Small intestine (tissue), 7 donors: Measurements from ENCODE around the gene PARP3. TPM values are rescaled to one million over a fixed set of nuclear protein-coding genes. Genes with fewer than 3 reads are reported as not detected.

Experiments
- DNase-seq, 2 donors: peaks; one replicate each; pipeline versions ENCODE4 v3.0.0 to v3.0.0-alpha.2; 2013
- FAIRE-seq: peaks from 2 replicates; lab custom pipeline; 2012; peaks lifted over from hg19 to GRCh38; lab: Jason Lieb, UNC
- H3K27ac ChIP-seq, 3 donors: one replicate each; pipeline ENCODE4 v1.5.1; 2013; ENCODE audit warnings: low read length in 2 of 3, mild to moderate bottlenecking in 2 of 3, control low read depth in 1 of 3, inconsistent platforms in 1 of 3, low read depth in 1 of 3, moderate library complexity in 1 of 3
- H3K27me3 ChIP-seq, 3 donors: one replicate each; pipeline ENCODE4 v1.6.1; 2013; ENCODE audit warnings: low read length in 3 of 3, inconsistent platforms in 1 of 3; ENCODE audit not compliant: control insufficient read depth in 3 of 3, insufficient read depth in 3 of 3
- H3K36me3 ChIP-seq, 3 donors: one replicate each; pipeline ENCODE4 v1.6.1; 2013; ENCODE audit warnings: low read length in 3 of 3, inconsistent platforms in 1 of 3, low read depth in 1 of 3, mild to moderate bottlenecking in 1 of 3, moderate library complexity in 1 of 3; ENCODE audit not compliant: control insufficient read depth in 3 of 3, insufficient read depth in 2 of 3
- H3K4me1 ChIP-seq, 3 donors: one replicate each; pipeline ENCODE4 v1.6.1; 2013; ENCODE audit warnings: low read length in 2 of 3, inconsistent platforms in 1 of 3, low read depth in 1 of 3, mild to moderate bottlenecking in 1 of 3, moderate library complexity in 1 of 3; ENCODE audit not compliant: control insufficient read depth in 3 of 3, insufficient read depth in 2 of 3
- H3K4me3 ChIP-seq, 3 donors: one replicate each; pipeline ENCODE4 v1.5.1; 2013; ENCODE audit warnings: low read length in 3 of 3, control low read depth in 1 of 3, inconsistent platforms in 1 of 3, low read depth in 1 of 3, mild to moderate bottlenecking in 1 of 3, moderate library complexity in 1 of 3
- H3K9me3 ChIP-seq, 2 donors: one replicate each; pipeline ENCODE4 v1.6.1; 2013; ENCODE audit warnings: low read depth in 1 of 2, low read length in 1 of 2; ENCODE audit not compliant: control insufficient read depth in 2 of 2, insufficient read depth in 1 of 2
- WGBS, 3 donors: extraction: QIAGEN DNeasy Blood & Tissue Kit; methylation state at CpG; one replicate each; pipeline ENCODE4 v1.1.7; 2013; 5-methylcytosine and 5-hydroxymethylcytosine counted together
- polyA plus RNA-seq, 4 donors: library from polyadenylated mRNA; stranded (reverse) in 3 of 4; unstranded in 1 of 4; fragments of 200-250 nt in 3 of 4; fragments of 120-200 nt in 1 of 4; gene quantifications; one replicate each; pipeline versions ENCODE4 v1.2.1 to v1.2.3, GENCODE V29; 2013
- donor health status: healthy with polysubstance abuse.
- donor health status: control.
- donor health status: control.
- donor health status: Bipolar disorder and iron deficiency.
- donor health status: healthy.

PARP3 gene
- polyA plus RNA-seq, 4 donors = 11.7 to 59.5 (median 35.8) TPM

- H3K4me3 ChIP-seq = no peak overlapping the region
- DNase-seq = no peak
- no peak overlapping the region for H3K27ac ChIP-seq
- peaks cover 0 to 4% (median 0%) of the 10 kb centered on the region in 3 donors for H3K4me1 ChIP-seq
- H3K36me3 ChIP-seq = peaks cover 0 to 15% (median 0%) of the 10 kb centered on the region in 3 donors
- peaks cover 0 to 4% of the 10 kb centered on the region in 2 donors for H3K9me3 ChIP-seq
- WGBS, 3 donors = 92 to 98% (median 95%) methylated on average over 2 of the region's 2 CpGs
- no peak for FAIRE-seq
- H3K27me3 ChIP-seq = peaks cover 0 to 24% (median 3%) of the 10 kb centered on the region in 3 donors
Measured at GRCh38 chr3:51950899-51951298, 8.7 kb downstream of the PARP3 start.

DNA sequence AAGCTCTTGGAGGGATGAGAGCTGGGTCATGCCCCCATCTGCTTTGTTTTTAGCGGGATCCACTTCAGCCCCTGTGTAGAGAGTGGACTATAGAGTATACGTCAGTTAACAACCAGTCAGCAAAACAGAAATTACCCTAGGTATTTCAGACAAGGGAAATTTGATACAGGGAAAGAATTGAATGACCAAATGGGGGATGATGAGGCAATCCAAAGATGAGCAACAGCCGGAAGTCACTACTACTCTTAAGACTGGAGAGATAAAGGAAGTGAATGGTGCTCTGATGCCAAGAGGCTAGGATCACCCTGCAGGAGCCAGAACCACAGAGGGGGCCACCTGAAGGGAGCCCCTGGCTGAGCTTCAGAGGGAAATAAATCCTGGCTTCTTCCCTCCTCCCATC is 11.3 kb downstream of the PARP3 start:
- Histone ChIP-seq H3K27ac (no peak overlapping the region), H3K4me1 (peaks cover 0 to 7% (median 6%) of the 10 kb centered on the region in 3 donors), H3K4me3 (no peak overlapping the region), H3K27me3 (peaks cover 0 to 31% (median 3%) of the 10 kb centered on the region in 3 donors), H3K36me3 (peaks cover 0 to 14% (median 2%) of the 10 kb centered on the region in 3 donors), H3K9me3 (peaks cover 0 to 4% of the 10 kb centered on the region in 2 donors)
- 67 to 84% (median 70%) methylated on average over 3 of the region's 3 CpGs for WGBS, 3 donors
- FAIRE-seq = no peak
- no peak for DNase-seq

GRCh38 chr3:51954105-51954504 is 11.9 kb downstream of the PARP3 start:
- no peak for DNase-seq
- Histone ChIP-seq H3K27me3 (peaks cover 0 to 31% (median 3%) of the 10 kb centered on the region in 3 donors), H3K4me1 (peaks cover 0 to 7% (median 6%) of the 10 kb centered on the region in 3 donors), H3K9me3 (peaks cover 0 to 4% of the 10 kb centered on the region in 2 donors), H3K4me3 (no peak overlapping the region), H3K36me3 (peaks cover 0 to 20% (median 2%) of the 10 kb centered on the region in 3 donors), H3K27ac (no peak overlapping the region)
- no peak for FAIRE-seq
- WGBS, 3 donors = 59 to 69% (median 66%) methylated on average over 6 of the region's 6 CpGs

DNA sequence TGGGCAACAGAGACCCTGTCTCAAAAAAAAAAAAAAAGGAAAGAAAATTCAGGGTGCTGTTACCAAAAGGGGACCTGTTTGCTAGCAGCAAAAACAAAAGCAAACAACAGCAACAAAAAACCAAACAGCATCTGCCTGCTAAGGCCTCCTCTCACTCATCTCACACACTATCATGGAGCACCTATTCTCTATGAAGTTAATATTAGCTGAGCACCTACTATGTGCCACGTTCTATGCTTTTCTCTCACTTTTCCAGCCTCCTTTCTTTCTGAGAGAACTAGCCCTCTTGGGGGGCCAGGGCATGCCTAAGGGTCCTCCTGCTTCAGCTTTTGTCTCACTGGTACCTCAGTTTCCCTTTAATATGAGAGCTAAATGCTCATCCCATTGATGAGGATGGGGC is 12.6 kb downstream of the PARP3 start:
- FAIRE-seq = no peak
- peaks cover 0 to 31% (median 3%) of the 10 kb centered on the region in 3 donors for H3K27me3 ChIP-seq
- no peak overlapping the region for H3K27ac ChIP-seq
- H3K36me3 ChIP-seq = peaks cover 0 to 24% (median 2%) of the 10 kb centered on the region in 3 donors
- peaks cover 0 to 7% (median 6%) of the 10 kb centered on the region in 3 donors for H3K4me1 ChIP-seq
- no peak overlapping the region for H3K4me3 ChIP-seq
- 71 to 90% (median 82%) methylated on average over 1 of the region's 1 CpG for WGBS, 3 donors
- peaks cover 0 to 4% of the 10 kb centered on the region in 2 donors for H3K9me3 ChIP-seq
- no peak for DNase-seq

DNA sequence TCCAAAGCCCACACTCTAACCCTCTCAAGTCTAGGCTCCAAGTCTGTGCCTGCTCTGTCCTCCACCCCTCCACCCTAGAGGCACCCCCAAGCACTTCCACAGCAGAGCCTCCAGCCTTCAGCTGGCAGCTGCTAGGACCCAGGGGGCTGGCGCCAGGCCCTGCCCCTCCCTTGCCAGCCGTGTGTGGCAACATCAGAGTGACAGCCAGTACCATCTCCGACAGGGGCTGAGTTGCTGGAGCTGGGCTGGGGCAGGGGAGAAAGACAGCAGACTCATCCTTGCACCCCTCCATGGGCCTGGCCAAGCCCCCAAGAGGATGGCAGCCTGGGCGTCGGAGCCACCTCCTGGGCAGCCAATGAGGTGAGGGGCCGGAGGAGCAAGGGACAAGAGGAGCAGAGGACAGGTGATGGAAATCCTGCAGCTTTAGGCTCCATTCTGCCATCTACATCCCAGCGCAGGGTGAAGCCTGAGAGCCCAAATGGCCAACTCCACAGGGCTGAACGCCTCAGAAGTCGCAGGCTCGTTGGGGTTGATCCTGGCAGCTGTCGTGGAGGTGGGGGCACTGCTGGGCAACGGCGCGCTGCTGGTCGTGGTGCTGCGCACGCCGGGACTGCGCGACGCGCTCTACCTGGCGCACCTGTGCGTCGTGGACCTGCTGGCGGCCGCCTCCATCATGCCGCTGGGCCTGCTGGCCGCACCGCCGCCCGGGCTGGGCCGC is 13.2 kb downstream of the PARP3 start, which contains the start of gene GPR62:
GPR62 (plus strand) TSS at position 207 of the 718 bp plus-strand sequence; CDS start at position 479, 272 bp downstream.
- Histone ChIP-seq H3K36me3 (peaks cover 0 to 30% (median 2%) of the 10 kb centered on the region in 3 donors), H3K27me3 (peaks cover 0 to 31% (median 3%) of the 10 kb centered on the region in 3 donors), H3K27ac (peak within 1 kb of the TSS in 1 of 3 donors; percentile 33), H3K4me3 (peak within 1 kb of the TSS in 1 of 3 donors; percentile 42), H3K9me3 (peaks cover 0 to 4% of the 10 kb centered on the region in 2 donors), H3K4me1 (peaks cover 0 to 7% (median 6%) of the 10 kb centered on the region in 3 donors)
- DNase-seq = no peak
- FAIRE-seq = no peak
- 23 to 35% (median 26%) methylated on average over 33 of the region's 33 CpGs for WGBS, 3 donors

DNA sequence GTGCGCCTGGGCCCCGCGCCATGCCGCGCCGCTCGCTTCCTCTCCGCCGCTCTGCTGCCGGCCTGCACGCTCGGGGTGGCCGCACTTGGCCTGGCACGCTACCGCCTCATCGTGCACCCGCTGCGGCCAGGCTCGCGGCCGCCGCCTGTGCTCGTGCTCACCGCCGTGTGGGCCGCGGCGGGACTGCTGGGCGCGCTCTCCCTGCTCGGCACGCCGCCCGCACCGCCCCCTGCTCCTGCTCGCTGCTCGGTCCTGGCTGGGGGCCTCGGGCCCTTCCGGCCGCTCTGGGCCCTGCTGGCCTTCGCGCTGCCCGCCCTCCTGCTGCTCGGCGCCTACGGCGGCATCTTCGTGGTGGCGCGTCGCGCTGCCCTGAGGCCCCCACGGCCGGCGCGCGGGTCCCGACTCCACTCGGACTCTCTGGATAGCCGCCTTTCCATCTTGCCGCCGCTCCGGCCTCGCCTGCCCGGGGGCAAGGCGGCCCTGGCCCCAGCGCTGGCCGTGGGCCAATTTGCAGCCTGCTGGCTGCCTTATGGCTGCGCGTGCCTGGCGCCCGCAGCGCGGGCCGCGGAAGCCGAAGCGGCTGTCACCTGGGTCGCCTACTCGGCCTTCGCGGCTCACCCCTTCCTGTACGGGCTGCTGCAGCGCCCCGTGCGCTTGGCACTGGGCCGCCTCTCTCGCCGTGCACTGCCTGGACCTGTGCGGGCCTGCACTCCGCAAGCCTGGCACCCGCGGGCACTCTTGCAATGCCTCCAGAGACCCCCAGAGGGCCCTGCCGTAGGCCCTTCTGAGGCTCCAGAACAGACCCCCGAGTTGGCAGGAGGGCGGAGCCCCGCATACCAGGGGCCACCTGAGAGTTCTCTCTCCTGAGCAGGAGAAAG is 14.0 kb downstream of the PARP3 start:
- H3K4me1 ChIP-seq = peaks cover 0 to 8% (median 7%) of the 10 kb centered on the region in 3 donors
- H3K27ac ChIP-seq = peak overlapping the region in 1 of 3 donors; percentile 33
- H3K36me3 ChIP-seq = peaks cover 0 to 36% (median 2%) of the 10 kb centered on the region in 3 donors
- peaks cover 0 to 31% (median 3%) of the 10 kb centered on the region in 3 donors for H3K27me3 ChIP-seq
- DNase-seq (peak in 1 of 2 donors; percentile 75), FAIRE-seq (no peak)
- peaks cover 0 to 4% of the 10 kb centered on the region in 2 donors for H3K9me3 ChIP-seq
- peak overlapping the region in 1 of 3 donors; percentile 42 for H3K4me3 ChIP-seq
- 3 to 6% (median 5%) methylated on average over 83 to 97 of the region's 97 CpGs for WGBS, 3 donors

- H3K4me3 ChIP-seq = no peak overlapping the region
- DNase-seq (no peak), FAIRE-seq (no peak)
- peaks cover 0 to 4% of the 10 kb centered on the region in 2 donors for H3K9me3 ChIP-seq
- H3K27ac ChIP-seq = no peak overlapping the region
- peaks cover 0 to 31% (median 3%) of the 10 kb centered on the region in 3 donors for H3K27me3 ChIP-seq
- H3K4me1 ChIP-seq = peaks cover 0 to 22% (median 7%) of the 10 kb centered on the region in 3 donors
- 95 to 97% (median 97%) methylated on average over 15 of the region's 15 CpGs for WGBS, 3 donors
- H3K36me3 ChIP-seq = peaks cover 0 to 36% (median 2%) of the 10 kb centered on the region in 3 donors
Measured at GRCh38 chr3:51957520-51958205, 15.5 kb downstream of the PARP3 start.
